Fibroblast of peridontal ligament (primary cell): ENCODE measurements around the gene CERS1.

Experiments
- DNase-seq: peaks from one replicate; pipeline ENCODE4 v3.0.0-alpha.2; 2010; ENCODE audit errors: extremely low read depth

The CERS1 gene

DNA sequence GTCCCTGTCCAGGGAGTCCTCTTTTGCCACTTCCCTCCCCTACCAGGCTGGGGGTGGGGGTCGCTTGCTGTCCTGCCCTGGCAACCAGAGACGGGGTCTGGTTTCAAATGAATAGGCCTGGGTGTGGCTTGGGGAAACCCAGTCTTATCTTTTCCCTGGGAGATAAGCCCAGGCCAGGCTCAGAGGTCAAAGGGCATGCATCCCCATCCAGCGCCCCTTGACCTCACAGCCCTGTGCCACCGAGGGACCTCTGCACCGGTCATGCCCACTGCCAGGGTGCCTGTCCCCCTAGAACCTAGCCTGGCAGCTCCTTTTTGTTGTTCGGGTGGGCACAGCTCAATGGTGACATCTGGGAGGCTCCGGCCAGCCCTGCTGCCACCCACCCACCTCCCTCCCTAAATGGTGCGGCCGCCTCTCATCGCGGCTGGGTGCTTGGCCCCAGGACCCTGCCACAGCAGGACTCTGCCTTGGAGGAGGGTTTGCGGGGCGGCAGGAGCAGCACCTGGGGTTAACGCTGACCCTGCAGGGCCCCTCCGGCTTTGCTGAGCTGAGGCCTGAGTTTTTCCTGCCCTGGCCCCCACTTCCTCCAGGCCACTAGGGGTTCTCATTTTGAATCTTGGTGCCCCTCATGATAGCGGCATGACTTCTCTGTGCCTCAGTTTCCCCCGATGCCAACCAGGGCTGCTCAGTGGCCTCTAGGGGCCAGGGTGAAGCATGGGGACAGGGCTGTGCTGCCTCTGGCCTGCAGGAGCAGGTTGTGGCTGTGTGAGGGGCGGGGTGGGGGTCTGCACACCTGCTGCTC, 2.9 kb upstream of the CERS1 start:
- DNase-seq: no peak

DNA sequence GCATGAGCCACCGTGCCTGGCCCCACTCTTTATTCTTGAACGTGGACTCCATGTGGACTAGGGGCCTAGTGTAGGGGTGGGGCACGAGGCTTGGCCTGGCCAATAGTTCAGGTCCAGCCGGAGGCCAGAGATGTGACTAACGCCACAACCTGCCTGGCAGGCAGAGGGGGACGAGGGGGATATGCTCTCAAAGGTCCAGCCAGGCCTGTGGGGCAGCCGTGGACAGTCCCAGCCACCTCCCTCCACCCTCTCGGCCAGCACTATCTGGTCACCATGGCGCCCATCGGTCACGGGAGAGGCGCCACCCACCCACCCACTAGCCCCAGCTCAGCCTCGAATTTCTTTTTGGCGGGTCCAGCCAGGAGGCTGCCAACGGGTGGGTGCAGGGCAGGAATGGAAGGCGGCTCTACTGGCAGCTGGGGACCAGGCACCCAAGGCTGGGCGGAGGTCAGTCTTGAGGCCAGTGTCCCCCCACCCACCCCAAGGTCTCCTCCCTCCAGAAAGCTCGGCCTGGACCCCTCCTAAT, 2.2 kb upstream of the CERS1 start:
- DNase-seq: no peak

DNA sequence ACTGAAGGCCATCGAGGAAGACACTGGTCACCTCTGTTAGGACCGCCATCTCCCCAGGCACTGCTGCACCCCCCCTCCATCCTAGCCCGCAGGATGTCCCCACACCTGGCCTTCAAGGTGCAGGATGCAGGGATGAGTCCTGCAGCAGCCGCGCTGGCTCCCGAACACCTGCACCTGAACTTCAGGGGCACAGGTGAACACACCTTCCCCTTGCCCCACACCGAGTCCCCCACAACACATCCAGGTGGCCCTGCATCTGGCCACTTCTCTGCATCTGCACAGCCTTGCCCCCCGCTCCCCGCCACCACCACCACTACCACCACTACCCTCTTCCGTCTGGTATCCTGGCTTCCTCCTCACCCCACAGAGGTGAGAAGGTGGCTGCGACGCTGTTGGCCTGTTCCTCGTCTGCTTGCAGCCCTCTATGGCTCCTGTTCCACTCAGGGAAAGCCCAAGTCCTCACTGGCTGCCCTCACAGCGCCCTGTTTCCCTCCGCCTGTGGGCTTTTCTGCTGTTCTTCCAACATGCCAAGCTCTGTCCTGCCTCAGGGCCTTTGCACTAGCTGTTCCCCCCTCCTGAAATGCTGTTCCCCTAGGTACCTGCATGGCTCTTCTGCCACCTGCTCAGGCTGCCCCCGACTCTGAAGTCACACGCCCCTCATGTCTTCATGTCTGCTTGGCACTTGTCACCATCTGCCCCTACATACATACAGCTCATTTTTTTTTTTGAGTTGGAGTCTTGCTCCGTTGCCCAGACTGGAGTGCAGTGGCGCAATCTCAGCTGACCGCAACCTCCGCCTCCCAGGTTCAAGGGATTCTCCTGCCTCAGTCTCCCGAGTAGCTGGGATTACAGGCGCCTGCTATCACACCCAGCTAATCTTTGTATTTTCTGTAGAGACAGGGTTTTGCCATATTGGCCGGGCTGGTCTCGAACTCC, 1.4 kb upstream of the CERS1 start:
- no peak for DNase-seq

DNA sequence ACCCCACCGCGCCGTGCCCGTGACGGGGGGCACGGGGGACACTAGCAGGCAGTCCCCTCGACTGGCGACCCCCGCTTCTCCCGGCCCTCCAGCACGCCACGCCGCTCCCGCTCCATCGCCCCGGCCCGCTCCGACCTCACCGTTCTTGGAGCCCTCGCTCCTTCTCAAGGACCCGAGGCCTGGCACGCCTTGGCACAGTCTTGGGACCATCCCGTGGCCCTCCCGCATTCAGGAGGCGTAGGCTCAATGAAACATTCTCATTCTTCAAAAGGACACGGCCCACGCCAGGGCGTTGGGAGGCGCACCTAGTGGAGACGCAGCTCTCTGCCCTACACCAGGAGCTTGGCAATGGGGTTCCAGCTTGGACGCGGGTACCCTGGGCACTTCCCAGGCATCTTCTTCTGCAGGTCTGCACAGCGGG, 473 bp upstream of the CERS1 start:
- no peak for DNase-seq

DNA sequence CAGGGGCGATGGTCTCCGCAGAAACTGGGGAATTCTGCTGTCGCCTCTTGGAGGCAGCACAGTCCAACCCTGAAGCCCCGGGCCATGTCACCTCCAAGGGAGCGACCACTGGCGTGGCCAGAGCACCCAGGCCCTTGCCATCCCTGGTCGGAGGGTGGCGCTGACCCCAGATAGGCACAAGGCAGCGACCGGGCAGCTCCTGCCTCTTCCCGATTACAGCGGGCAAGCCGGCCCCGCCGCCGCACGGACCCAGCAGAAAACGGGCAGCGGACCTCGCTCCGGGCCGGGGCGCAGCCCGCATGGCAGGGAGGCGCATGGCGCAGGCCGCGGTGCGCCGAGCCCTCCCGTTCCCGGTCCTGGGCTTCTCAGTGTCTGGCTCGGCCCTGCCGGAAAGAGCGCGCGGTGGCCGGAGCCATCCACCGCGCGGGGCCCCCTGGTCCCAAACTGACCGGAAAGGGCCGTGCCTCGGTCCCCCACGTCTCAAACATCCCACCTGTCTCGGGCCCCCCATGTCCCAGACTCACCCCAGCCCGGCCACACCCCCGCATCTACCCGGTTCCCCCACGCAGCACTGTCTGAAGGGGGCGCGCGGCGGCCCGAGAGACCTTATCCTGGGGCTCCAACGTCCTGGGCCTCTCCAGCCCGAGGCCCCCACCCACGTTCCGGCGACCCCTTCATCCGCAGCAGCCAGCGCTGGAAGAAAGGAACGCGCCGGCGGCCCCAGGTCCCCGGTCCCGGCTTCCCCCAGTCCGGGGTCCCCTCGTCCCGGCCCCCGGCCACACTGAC, 727 bp downstream of the CERS1 start:
- DNase-seq: peak; percentile 12

DNA sequence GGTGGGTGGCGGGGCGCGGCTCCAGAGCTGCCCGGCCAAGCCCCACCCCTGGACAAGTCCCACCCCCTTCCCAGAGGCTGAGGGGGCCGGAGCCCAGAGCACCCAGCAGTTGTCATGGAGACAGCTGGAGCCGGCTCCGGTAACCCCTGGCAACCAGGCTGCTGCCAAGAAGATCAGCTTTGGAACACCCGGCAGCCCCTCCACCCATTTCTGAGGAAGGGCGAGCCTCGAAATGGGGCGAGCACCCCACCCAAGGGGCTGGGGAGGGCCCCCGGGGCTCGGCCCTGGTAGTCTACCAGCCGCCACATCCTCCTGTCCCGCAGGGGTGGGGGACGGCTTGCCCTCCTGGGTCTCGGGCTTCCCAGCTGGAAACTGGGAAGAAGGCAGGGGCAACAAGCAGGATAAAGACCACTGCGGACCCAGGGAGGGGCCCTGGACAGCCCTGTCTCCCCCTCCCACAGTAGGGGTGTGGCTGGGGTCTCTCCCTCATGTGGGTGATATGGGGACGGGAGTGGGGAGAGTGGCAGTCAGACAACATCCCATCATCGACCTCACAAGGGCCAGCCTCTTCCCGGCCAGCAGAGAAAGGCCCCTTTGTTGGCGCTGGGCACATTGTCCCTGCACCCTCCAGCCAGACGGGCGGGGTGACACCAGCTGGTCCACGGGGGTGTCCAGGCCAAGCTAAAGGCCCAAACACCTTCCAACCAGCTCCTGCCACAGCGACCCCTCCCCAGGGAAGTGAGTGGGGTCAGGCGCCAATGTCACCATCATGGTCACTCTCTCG, 1.5 kb downstream of the CERS1 start:
- DNase-seq: peak; percentile 27

DNA sequence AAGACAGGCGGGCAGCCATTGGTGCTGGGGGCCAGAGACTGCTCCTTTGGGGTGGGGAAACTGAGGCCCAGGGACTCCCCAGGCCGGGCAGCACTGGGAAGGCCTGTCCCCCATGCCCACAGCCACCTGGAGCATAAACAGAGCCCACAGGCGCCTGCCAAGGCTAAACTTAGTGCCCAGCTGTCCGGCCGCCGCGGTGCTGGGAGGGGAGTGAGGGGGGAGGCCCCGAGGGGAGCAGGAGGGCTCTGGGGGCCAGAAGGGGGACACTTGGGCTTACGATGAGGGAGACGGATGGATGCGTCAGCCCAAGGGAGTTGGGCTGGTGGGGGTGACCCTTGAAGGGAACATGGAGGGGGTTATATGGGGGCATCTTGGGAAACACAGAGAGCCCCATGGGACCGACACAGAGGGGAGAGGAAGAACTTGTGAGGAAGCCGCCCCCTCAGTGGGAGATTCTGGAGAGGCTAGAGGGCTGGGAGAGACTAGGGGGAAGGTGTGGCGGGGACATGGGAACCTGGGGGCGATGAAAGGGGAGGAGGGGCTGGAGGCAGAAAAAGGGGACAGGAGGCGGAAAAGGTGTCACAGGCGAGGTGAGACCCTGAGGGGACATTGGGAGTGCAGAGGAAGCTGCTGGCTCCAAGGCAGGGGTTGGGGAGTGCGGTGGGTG, 2.2 kb downstream of the CERS1 start:
- DNase-seq: no peak

DNA sequence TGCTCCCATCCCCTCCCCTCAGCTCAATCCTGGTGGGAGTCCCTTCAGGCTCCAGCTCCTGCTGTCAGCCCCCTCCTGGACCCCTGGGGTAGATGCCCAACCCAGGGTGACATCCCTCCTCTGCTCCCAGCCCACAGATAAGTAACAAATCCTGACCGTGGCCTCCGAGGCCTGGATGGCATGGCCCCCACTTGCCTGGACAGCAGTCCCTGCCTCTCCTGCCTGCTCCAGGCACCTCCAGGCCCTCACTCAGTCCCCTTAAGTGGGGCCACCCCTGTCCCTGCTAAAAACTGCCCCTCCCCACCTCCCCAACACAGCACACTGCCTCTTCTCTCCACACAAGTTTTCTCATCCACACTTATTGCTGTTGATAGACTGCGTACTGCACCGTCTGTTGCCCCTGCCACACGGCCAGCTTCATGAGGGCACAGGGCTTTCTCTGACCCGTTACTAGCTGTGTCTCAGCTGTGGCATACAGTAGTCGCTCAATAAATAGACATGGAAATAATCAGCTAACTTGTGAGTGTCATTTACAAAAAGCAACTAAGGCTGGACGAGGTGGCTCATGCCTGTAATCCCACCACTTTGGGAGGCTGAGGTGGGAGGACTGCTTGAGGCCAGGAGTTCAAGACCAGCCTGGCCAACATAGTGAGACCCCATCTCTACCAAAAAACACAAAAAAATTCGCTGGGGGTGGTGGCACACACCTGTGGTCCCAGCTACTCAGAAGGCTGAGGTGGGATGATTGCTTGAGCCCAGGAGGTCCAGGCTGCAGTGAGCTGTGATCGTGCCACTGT, 5.8 kb downstream of the CERS1 start:
- no peak for DNase-seq

DNA sequence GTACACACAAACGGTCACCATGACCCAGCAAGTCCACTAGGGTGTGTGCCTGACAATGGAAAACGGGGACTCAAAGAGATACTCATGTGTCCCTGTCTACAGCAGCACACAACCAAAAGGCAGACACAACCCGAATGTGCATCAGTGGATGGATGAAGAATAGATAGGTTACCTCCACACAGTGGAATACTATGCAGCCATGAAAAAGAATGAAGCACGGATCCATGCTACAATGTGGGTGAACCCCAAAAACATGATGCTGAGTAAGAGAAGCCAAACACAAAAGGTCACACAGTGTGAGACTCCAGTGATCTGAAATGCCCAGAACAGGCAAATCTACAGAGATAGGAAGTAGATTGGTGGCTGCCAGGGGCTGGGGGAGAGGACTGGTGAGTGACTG, 9.0 kb downstream of the CERS1 start:
- DNase-seq: no peak

DNA sequence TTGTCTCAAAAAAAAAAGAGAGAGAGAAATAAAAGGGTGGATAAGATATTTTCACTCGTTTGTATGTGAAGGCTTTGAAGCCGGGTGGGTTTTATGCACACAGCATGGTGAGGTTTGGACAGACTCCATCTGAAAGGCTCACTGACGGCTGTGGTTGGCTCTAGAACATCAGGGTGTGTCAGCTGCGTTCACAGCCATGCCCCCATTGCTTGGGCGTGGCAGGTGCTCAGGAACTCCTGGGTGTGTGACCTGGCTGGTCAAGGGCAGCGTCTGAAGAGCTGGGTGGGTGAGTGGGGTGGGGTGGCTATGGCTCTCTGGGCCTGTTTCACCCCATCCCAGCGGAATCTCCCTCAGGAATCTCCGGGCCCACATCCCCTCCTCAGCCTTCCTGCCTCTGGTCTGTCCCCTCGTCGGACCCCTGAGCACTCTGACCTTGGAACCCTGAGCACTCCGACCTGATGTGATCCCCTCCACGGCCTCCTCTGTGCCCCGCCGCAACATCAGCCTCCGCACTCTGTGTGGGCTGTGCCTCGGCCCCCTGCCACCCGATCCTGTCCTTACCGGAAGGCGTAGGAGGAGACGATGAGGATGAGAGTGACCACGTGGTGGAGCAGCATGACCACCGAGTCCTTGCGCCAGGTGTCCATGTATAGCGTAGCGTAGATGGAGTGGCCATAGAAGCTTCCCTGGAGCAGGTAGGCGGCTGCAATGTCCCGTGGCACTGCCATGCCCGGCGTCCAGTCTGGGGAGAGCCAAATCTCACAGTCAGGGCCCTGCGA, 12.2 kb downstream of the CERS1 start:
- no peak for DNase-seq

DNA sequence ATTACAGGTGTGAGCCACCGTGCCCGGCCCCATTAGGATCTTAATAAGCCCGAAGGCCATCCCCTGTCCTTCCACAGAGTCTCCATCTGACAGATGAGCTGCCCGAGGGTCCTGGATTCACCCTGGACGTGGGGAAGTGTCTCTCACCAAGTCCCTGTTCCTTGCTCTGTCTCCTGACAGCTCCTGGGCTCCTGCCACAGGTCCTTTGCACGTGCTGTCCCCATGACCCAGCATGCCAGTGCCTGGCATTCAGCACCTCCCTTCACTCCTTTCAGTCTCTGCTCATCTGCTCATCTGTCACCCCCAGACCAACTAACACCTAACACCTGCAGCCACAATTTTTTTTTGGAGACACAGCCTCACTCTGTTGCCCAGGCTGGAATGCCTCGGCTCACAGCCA, 14.5 kb downstream of the CERS1 start:
- DNase-seq: no peak

DNA sequence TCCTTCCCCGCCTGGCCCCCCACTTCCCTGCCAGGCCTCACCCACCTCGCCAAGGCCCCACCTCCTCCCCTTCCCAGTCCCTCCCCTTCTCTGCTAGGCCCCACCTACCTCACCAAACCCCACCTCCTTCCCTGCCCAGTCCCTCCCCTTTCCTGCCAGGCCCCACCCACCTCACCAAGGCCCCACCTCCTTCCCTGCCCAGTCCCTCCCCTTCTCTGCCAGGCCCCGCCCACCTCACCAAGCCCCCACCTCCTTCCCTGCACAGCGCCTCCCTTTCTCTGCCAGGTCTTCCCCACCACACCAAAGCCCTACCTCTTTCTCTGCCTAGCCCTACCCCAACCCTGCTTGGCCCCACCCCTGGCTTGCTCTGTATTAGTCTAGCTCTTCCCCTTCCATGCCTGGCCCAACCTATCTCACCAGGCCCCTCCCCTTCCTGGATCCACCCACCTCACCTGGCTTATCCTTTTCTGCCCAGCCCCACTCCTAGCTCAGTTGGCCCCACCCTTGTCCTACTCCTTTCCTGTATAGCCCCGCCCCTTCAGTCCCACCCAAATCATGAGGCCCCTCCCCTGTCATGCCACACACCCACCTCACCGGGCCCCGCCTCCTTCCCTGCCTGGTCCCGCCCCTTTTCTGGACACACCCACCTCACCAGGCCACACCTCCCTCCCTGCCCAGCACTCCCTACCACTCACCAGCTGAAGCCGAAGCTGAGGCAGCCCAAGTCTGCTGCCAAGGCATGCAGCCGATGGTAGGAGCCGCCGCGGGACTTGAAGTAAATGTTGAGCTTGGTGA, 16.2 kb downstream of the CERS1 start:
- DNase-seq: no peak

DNA sequence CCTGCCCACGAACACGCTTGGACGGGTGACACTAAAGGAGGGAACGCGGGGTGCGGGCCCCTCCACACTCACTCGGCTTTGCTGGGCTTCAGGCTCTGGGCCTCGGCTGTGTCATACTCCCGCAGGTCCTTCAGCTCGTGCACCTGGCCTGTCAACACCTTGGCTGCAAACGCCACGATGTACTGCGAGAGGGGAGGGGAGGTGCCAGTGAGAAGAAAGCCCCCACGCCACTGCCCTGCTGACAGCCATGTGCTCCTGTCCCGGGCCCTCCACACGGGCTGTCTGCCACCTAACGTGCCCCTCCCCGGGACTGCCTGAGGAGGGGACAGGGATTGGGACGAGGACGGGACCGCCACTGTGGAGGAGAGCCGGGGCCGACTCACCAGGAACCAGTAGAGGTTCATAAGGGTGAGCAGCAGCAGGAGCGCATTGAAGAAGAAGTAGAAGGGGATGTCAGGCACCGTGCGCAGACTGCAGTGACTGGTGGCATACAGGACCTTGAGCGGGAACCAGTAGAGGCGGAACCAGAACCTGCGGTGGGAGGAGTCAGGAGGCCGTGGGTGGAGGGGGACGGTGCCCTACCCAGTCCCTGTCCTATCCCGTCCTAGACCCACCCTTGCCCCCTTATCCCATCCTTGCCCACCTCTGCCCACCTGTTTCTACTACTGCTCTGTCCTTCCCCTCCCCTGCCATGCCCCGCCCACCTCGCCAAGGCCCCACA, 16.9 kb downstream of the CERS1 start:
- DNase-seq: no peak

DNA sequence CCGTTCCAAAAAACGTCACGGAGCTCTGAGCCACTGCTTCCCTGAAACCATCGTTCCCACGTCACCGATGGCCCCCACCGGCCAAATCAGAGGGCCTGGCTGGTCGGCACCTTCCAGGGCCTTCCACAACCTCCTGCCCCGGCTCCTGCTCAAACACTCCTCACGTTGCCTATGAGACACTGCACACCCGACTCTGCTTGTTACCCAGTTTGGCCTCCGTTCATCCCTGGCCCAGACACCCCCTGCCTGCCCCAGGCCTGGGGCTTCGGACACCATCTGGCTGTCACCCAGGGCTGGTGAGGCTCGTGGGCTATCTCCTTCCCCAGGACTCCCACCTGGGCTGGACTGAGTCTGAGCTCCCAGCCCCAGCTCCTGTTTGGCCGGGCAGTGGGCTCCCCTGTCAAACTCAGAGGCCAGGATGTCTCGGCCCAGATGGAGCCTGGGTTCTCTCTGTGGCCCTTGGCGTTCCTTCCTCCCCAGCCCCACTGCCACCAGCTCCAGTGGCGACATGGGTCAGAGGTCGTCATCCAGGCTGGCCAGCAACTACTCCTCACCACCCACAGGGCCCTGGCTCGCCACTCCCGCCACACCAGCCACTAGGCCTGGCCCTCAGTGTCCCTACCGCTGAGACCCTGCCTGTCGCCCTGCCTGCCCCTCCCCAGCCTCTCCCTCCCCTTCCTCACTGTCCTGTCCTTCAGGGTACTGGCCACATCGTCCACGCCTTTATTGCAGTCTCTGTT, 17.7 kb downstream of the CERS1 start:
- no peak for DNase-seq

DNA sequence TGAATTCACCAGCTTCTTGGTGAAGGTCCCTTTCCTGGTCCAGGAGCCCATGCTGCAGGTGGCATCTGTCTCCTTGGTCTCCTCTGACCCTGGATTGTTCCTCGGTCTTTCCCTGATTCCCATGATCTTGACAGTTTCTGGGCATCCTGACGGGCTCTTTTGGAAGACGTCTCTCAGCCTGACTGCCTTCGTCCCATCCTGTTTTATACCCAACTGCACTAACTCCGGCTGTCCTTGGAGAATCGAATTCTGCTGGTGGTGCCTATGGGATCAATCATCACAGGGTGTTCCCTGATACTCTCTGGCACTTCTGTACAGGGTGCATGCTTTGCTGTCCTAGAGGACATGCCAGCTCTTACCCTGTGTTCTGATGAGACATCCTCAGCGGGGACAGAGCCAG, 19.1 kb downstream of the CERS1 start:
- DNase-seq: no peak

DNA sequence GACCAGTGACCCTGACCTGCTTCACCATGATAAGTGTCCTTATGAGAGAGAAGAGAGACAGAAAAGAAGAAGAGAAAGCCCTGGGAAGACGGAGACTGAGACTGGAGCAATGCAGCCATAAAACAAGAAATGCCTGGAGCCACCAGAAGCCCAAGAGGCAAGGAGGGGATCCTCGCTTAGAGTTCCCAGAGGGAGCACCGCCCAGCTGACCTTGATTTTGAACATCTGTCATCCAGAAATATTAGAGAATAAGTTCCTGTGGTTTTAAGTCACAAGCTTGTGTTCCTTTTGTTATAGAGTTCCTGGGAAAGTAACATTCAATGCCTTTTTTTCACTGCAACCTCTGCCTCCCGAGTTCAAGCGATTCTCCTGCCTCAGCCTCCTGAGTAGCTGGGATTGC, 20.2 kb downstream of the CERS1 start:
- DNase-seq: peak; percentile 20

DNA sequence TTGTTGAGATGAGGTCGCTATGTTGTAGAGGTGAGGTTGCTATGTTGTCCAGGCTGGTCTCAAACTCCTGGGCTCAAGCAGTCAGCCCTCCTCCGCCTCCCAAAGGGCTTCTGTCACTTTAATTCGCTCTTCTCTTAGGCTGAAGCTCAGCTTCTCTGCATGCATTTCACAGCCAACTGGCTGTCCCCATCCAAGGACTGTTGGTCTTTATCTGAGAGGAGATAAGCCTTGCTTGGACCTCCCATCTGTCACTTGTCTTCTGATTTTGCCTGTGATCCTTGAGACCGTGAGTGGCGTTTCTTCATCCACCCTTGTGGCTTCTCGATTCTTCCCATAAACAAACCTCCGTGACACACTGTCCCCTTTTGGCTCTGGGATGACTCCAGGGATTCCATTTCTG, 24.4 kb downstream of the CERS1 start:
- no peak for DNase-seq
